ENCODE data around the gene DCTD. TPM values are rescaled to one million over a fixed set of nuclear protein-coding genes. Genes with fewer than 3 reads are reported as not detected.

DCTD gene
- total and polyA plus RNA-seq, 2 experiments from 2014 or later = 39.3 to 40.3 TPM

- TF ChIP-seq EZH2phosphoT487 (IDR thresholded peaks at IDR 0.05; ENCODE audit: unreplicated experiment) = no peak
Measured at GRCh38 chr4:182881914-182882313, 35.3 kb downstream of the DCTD start (continued).

- no peak for DNase-seq (ENCODE audit: low spot score)
- Mint-ChIP-seq H3K27me3 (ENCODE audit: insufficient read depth, low read depth, poor library complexity) (peaks cover 2% of the 10 kb centered on the region), H3K9me3 (peaks cover 11% of the 10 kb centered on the region), H3K4me1 (no peaks in the 10 kb centered on the region; the same call in 2 of the 3 replicates), H3K27ac (no peak overlapping the region), H3K4me3 (no peak overlapping the region), H3K36me3 (ENCODE audit: low read depth) (peaks cover 35% of the 10 kb centered on the region)
- H2AFZ ChIP-seq = no peak overlapping the region
- no peak overlapping the region for H3K4me3 ChIP-seq
- H3K4me2 ChIP-seq = no peak overlapping the region
- ATAC-seq = peak; percentile 25
- no peaks in the 10 kb centered on the region for H4K20me1 ChIP-seq (replicated peaks; ENCODE audit: insufficient read depth)
- H3K27me3 ChIP-seq (ENCODE audit: insufficient read depth) = no peaks in the 10 kb centered on the region
- no peaks in the 10 kb centered on the region for H3K36me3 ChIP-seq (ENCODE audit: insufficient read depth)
- no peaks in the 10 kb centered on the region for H3K79me2 ChIP-seq (replicated peaks; ENCODE audit: insufficient read depth)
- no peaks in the 10 kb centered on the region for H3F3A ChIP-seq (replicated peaks; ENCODE audit: low read depth)
- no peaks in the 10 kb centered on the region for H3K9me2 ChIP-seq (ENCODE audit: insufficient read depth)
- H3K4me1 ChIP-seq (ENCODE audit: insufficient read depth) = no peaks in the 10 kb centered on the region
- no peak overlapping the region for H3K27ac ChIP-seq (ENCODE audit: low read depth)
- TF ChIP-seq ZNF331 (CRISPR knock-in tag; IDR thresholded peaks at IDR 0.05; ENCODE audit: low read depth) (no peak), POLR2AphosphoS5 (IDR thresholded peaks at IDR 0.05; ENCODE audit: low read depth) (no peak), EZH2 (IDR thresholded peaks at IDR 0.05; ENCODE audit: low read depth, unreplicated experiment) (no peak), STAT1 (IDR thresholded peaks at IDR 0.05; ENCODE audit: unreplicated experiment) (no peak), EZH2phosphoT487 (IDR thresholded peaks at IDR 0.05; ENCODE audit: unreplicated experiment) (no peak), JUNB (IDR thresholded peaks at IDR 0.05; ENCODE audit: unreplicated experiment) (no peak), ZNF114 (CRISPR knock-in tag; IDR thresholded peaks at IDR 0.05) (no peak), CTCF (conservative IDR thresholded peaks at IDR 0.05; ENCODE audit: low read depth in 2 of 2) (no peak), CREB1 (CRISPR knock-in tag; IDR thresholded peaks at IDR 0.05; ENCODE audit: low read depth) (no peak), ETS1 (IDR thresholded peaks at IDR 0.05) (no peak), REST (IDR thresholded peaks at IDR 0.05; ENCODE audit: unreplicated experiment) (no peak), NANOG (IDR thresholded peaks at IDR 0.05; ENCODE audit: borderline replicate concordance) (no peak)
Measured at GRCh38 chr4:182880387-182881356, 36.5 kb downstream of the DCTD start.
